Measurements from ENCODE around the gene ALG5.

ALG5 gene

DNA sequence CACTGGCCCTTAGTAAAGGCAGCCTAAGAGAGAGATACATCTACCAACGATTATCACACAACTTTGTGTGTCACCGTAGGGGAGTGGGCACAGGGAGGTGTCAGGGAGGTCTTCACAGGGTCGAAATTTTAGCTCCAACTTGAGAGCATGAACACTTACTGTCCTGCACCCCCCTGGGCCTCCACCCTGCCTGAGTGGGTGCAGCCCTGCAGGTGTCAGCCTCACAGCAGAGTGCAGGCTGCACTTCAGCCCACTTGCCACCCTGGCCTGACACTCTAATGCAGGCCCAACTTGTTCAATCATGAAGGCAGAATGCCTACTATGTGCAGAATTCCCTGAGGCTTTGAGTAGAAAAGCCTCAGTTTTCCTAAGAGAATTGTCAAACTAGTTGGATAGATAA lies 75.1 kb downstream of the ALG5 start:
- TF ChIP-seq, protein P1, sequence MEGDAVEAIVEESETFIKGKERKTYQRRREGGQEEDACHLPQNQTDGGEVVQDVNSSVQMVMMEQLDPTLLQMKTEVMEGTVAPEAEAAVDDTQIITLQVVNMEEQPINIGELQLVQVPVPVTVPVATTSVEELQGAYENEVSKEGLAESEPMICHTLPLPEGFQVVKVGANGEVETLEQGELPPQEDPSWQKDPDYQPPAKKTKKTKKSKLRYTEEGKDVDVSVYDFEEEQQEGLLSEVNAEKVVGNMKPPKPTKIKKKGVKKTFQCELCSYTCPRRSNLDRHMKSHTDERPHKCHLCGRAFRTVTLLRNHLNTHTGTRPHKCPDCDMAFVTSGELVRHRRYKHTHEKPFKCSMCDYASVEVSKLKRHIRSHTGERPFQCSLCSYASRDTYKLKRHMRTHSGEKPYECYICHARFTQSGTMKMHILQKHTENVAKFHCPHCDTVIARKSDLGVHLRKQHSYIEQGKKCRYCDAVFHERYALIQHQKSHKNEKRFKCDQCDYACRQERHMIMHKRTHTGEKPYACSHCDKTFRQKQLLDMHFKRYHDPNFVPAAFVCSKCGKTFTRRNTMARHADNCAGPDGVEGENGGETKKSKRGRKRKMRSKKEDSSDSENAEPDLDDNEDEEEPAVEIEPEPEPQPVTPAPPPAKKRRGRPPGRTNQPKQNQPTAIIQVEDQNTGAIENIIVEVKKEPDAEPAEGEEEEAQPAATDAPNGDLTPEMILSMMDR (conservative IDR thresholded peaks at IDR 0.05; ENCODE audit: low read depth, low read length), result no peak
- no peak for DNase-seq (ENCODE audit: low read depth)
- no peak overlapping the region for H3K4me3 ChIP-seq (ENCODE audit: low read length)

DNA sequence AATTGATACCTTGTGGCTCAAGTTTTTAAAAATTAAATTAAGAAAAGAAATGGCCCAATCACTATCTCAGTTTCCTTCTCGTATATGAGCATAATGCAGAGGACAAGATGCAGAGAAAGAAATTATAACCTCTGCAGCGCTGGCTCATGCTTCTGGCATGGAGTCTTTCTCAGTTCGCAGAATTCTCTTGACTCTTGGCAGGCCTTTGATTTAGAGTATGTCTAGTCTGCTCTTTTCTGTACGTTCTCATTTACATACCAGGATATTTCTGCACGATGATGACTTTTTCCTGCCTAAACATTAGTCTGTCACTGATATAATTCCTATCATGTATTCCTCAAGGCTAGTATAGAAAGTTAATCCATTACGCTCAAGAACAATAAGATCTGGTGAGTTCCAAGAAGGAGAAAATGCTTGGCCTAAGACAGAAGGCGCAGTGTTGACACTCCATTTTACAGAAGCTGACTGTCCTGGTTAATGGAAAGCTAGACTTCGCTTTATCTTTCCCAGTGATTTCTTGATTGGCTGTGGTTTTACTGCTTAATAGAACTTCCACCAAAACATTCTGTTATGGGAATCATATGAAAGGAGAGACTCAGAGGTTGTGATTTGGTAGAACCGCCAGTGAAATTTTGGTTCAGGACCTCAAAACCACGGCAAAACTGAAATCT lies 77.4 kb downstream of the ALG5 start:
- DNase-seq (ENCODE audit: low read depth), result no peak
- no peak overlapping the region for H3K4me3 ChIP-seq (ENCODE audit: low read length)

DNA sequence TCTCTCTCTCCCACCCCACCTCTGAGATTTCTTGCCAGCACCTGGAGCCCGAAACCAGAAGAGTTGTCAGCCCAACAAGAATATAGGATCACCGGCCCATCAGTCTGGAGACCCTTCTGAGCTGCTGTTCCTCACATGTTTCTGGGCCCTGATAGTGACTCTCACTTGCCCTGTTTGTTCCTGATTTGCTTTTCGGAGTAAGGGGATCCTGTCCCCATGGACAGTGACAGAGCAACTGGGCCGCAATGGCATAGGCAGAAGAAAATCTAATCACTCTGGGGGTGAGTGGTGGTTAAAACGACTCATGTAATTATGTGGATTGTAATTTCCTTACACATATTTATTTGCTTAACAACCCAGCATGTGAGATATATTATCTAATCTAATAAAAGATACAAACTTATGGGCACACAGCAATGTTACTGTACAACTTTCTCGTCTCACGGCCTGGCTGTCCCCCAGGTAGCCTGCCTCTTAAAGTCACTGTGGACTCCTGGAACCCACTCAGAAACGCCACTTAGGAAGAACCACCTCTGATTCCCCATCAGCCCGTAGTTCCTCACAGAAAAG lies 78.4 kb downstream of the ALG5 start:
- peak overlapping the region; percentile 28 for H3K4me3 ChIP-seq (ENCODE audit: low read length)
- no peak for DNase-seq (ENCODE audit: low read depth)
- TF ChIP-seq, protein P1 (conservative IDR thresholded peaks at IDR 0.05; ENCODE audit: low read depth, low read length), result no peak

More for the DNA sequence above, 77.4 kb downstream of the ALG5 start:
- TF ChIP-seq, protein P1 (conservative IDR thresholded peaks at IDR 0.05; ENCODE audit: low read depth, low read length), result no peak

DNA sequence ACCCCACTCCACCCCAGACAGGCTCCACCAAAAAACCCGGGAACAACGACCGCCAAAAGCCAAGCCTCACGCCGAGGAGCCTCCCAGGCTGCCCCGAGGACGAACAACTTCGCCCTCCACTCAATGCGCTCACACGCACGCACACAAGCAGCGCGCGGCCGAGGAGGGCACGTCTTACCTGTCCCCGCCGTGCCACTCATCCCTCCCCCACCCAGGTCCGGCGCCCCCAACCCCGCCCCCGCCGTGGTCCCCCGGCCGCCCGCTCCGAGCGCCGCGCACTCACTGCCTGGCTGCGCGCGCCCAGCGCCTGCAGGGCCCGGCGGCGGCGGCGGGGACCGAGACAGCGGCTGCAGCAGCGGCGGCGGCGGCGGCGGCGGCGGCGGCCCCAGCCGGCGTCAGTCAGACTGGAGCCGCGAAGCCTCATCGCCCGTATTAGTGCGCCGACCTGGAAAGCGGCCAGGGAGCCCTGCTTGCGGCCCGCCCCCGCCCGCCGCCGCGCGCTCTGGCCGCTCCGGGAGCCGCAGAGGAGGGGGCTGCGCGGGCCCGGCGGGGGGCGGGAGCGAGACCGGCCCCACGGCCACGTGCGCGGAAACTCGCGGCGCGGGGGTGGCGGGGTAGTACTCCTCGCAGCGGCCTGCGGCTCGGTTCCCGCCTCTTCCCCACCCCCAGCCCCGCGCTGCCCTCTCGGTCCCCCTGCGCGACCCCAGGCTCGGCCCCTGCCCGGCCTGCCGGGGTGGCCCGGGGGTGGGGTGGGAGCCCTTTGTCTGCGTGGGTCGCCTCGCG lies 79.1 kb downstream of the ALG5 start, which contains the start of gene SMAD9:
Gene SMAD9, minus strand, starts transcription at position 406 of the 783 bp plus-strand sequence. CDS start 40,549 bp downstream, outside the sequence.
- TF ChIP-seq, protein P1 (conservative IDR thresholded peaks at IDR 0.05; ENCODE audit: low read depth, low read length), result no peak
- H3K4me3 ChIP-seq (ENCODE audit: low read length), result peak within 1 kb of the TSS; percentile 72
- DNase-seq (ENCODE audit: low read depth), result peak; percentile 25

DNA sequence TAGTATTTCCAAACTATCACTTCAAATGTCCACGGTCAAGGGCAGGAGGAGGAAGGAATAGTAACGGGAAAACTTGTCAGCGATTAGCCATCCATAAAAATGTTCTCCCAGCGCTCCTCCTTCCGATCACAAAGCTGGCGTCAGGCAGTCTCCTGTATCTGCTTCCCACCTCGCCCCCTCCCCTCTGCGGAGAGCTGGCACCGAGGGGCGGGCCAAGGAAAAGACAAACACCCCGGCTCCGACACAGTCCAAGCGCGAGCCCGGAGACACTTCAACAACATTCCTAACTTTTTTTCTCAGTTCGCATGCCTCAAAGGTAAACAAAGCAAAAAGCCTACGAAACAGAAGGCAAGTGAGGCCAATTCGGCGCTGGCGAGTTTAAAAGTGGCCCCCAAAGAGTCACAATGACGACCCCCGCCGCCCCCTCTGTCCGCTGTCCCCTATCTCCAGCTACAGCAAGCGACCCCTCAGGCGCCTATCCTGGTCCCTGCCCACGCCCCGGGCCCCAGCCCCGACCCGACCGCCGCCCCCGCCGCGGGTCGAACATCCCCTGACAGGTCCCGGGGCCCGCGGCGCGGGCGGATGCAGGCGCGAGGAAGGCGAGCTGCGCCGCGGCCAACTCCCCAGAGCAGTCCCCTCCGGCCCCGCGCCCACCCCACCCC lies 79.8 kb downstream of the ALG5 start:
- peak overlapping the region; percentile 72 for H3K4me3 ChIP-seq (ENCODE audit: low read length)
- peak; percentile 12 for DNase-seq (ENCODE audit: low read depth)

More for the DNA sequence above, 79.8 kb downstream of the ALG5 start:
- TF ChIP-seq, protein P1 (conservative IDR thresholded peaks at IDR 0.05; ENCODE audit: low read depth, low read length), result no peak
